GM19043 (cell line): ENCODE measurements around the gene MTHFS.

Experiments
- ATAC-seq: cut with Tn5 transposase; IDR thresholded peaks from one replicate; pipeline ENCODE4 v1.9.1; 2021; ENCODE audit warnings: low read depth; ENCODE audit not compliant: unreplicated experiment

MTHFS gene

GRCh38 chr15:79881254-79881653 lies 15.6 kb downstream of the MTHFS start:
- no peak for ATAC-seq

GRCh38 chr15:79878078-79878705 lies 18.6 kb downstream of the MTHFS start:
- ATAC-seq, result no peak

- no peak for ATAC-seq
Measured at GRCh38 chr15:79875213-79875612, 21.6 kb downstream of the MTHFS start.

- ATAC-seq, result no peak
Measured at GRCh38 chr15:79874242-79874641, 22.6 kb downstream of the MTHFS start.

- ATAC-seq, result no peak
Measured at GRCh38 chr15:79872358-79873017, 24.3 kb downstream of the MTHFS start.

- no peak for ATAC-seq
Measured at GRCh38 chr15:79868554-79868953, 28.3 kb downstream of the MTHFS start.

GRCh38 chr15:79863886-79864285 lies 32.9 kb downstream of the MTHFS start:
- no peak for ATAC-seq

GRCh38 chr15:79862191-79862590 lies 34.6 kb downstream of the MTHFS start:
- ATAC-seq, result no peak

- no peak for ATAC-seq
Measured at GRCh38 chr15:79860661-79861060, 36.2 kb downstream of the MTHFS start.

- ATAC-seq, result no peak
Measured at GRCh38 chr15:79858469-79858868, 38.3 kb downstream of the MTHFS start.

- ATAC-seq, result no peak
Measured at GRCh38 chr15:79853492-79854328, 43.1 kb downstream of the MTHFS start.

- ATAC-seq, result no peak
Measured at GRCh38 chr15:79849789-79850188, 47.0 kb downstream of the MTHFS start.

- ATAC-seq, result no peak
Measured at GRCh38 chr15:79846539-79846938, 50.3 kb downstream of the MTHFS start.

- ATAC-seq, result no peak
Measured at GRCh38 chr15:79844221-79844620, 52.6 kb downstream of the MTHFS start.

GRCh38 chr15:79837846-79838245 lies 59.0 kb downstream of the MTHFS start:
- ATAC-seq, result no peak

GRCh38 chr15:79834495-79834894 lies 62.3 kb downstream of the MTHFS start:
- ATAC-seq, result no peak

GRCh38 chr15:79832367-79833120 lies 64.3 kb downstream of the MTHFS start:
- no peak for ATAC-seq

- ATAC-seq, result no peak
Measured at GRCh38 chr15:79831604-79832003, 65.2 kb downstream of the MTHFS start.

GRCh38 chr15:79829950-79830349 lies 66.9 kb downstream of the MTHFS start:
- no peak for ATAC-seq

- no peak for ATAC-seq
Measured at GRCh38 chr15:79828447-79828846, 68.4 kb downstream of the MTHFS start.

GRCh38 chr15:79826800-79827199 lies 70.0 kb downstream of the MTHFS start:
- no peak for ATAC-seq
